Activated naive CD4-positive, alpha-beta T cell treated with anti-CD3 and anti-CD28 coated beads, Interleukin-2, amount 50 U/mL, for 16 hours (primary cell): ENCODE results near the gene KLF16.

Source experiments
- DNase-seq: peaks from one replicate; pipeline ENCODE4 v3.0.0-alpha.2; 2020

The KLF16 gene

GRCh38 chr19:1839658-1840540 is 23.5 kb downstream of the KLF16 start:
- DNase-seq, result no peak

GRCh38 chr19:1837625-1838105 is 25.7 kb downstream of the KLF16 start:
- peak; percentile 66 for DNase-seq

GRCh38 chr19:1837222-1837565 is 26.2 kb downstream of the KLF16 start:
- no peak for DNase-seq

- DNase-seq, result no peak
Measured at GRCh38 chr19:1836458-1837221, 26.7 kb downstream of the KLF16 start.

GRCh38 chr19:1833540-1833939 is 29.8 kb downstream of the KLF16 start:
- DNase-seq, result no peak

- no peak for DNase-seq
Measured at GRCh38 chr19:1832046-1832663, 31.2 kb downstream of the KLF16 start.

GRCh38 chr19:1830978-1831377 is 32.4 kb downstream of the KLF16 start:
- DNase-seq, result no peak

GRCh38 chr19:1830568-1830967 is 32.8 kb downstream of the KLF16 start:
- DNase-seq, result no peak

GRCh38 chr19:1829958-1830357 is 33.4 kb downstream of the KLF16 start:
- no peak for DNase-seq

- no peak for DNase-seq
Measured at GRCh38 chr19:1828279-1829238, 34.8 kb downstream of the KLF16 start.

- DNase-seq, result no peak
Measured at GRCh38 chr19:1827566-1828278, 35.7 kb downstream of the KLF16 start.

GRCh38 chr19:1826557-1827521 is 36.5 kb downstream of the KLF16 start:
- DNase-seq, result no peak

GRCh38 chr19:1825909-1826556 is 37.3 kb downstream of the KLF16 start:
- peak; percentile 77 for DNase-seq

- DNase-seq, result no peak
Measured at GRCh38 chr19:1824252-1824622, 39.1 kb downstream of the KLF16 start.

- no peak for DNase-seq
Measured at GRCh38 chr19:1823539-1824251, 39.7 kb downstream of the KLF16 start.

- no peak for DNase-seq
Measured at GRCh38 chr19:1823020-1823419, 40.4 kb downstream of the KLF16 start.

- DNase-seq, result no peak
Measured at GRCh38 chr19:1822210-1822609, 41.2 kb downstream of the KLF16 start.

GRCh38 chr19:1819341-1820255 is 43.8 kb downstream of the KLF16 start:
- DNase-seq, result no peak
